ENCODE data around the gene KDM5A. TPM values are rescaled to one million over a fixed set of nuclear protein-coding genes. Genes with fewer than 3 reads are reported as not detected.

KDM5A gene
- total and polyA plus RNA-seq, 2 donors (not counting 1 experiment from before 2014, with no cell fraction given), result 24.4 to 54.5 TPM

DNA sequence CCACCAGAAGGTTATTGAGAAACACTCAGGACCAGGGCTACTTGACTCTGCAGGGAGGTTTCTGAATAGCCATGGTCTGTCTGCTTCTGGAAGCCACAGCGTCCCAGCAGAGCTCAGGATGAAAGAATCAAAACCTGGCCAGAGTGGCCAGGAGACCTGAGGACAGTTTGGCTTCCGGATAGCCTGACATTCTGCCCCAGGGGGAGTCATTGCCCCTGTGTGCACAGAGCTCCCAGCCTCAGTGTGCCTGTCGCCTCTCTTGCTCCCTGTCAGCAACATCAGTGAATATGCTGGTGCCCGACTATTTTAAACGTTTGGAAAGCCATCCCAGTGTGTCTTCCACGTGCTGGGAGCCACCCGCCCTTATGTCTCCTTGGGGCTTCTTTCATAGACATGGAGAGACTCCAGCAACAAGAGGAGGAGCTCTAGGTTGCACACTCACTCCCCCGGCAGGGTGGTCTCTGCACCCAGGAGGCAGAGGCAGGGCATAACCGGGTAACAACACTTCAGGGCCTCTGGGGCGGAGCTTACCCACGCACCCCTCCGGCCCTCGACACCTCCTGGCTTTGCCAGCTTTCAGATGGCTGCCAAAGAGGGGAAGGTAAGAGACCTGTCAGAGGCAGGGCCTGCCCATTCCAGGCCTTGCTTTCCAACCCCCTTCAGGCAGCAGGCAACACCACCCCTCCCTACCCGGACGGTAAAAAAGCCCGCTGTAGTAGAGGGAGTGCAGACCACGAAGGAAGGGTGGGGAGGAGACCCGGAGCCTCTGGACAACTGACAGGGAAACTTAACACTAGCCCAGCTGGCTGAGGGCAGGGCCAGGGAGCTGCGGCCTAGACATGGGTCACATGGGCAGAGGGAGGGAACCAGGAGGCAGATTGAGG is 156.1 kb downstream of the KDM5A start:
- Histone ChIP-seq H3K4me1 (ENCODE audit: control insufficient read depth, extremely low read depth, insufficient read depth, low read length) (no peaks in the 10 kb centered on the region), H3K36me3 (ENCODE audit: control insufficient read depth, insufficient read depth, low read length) (no peaks in the 10 kb centered on the region), H3K27ac (ENCODE audit: insufficient read depth, low read length) (no peak overlapping the region), H3K27me3 (ENCODE audit: control insufficient read depth, insufficient read depth, low read length) (peaks cover 14% of the 10 kb centered on the region), H2AFZ (ENCODE audit: low read length) (no peak overlapping the region), H3K4me3 (replicated peaks in 1 of 4; ENCODE audit: control extremely low read depth in 1 of 4, insufficient read depth in 1 of 4, low read depth in 3 of 4, low read length in 4 of 4) (no peak overlapping the region), H3K9me3 (ENCODE audit: control insufficient read depth, insufficient read depth, low read depth, low read length) (no peaks in the 10 kb centered on the region), H3K4me2 (ENCODE audit: extremely low read depth, insufficient read depth, low read length) (no peak overlapping the region), H3K79me2 (ENCODE audit: control insufficient read depth, insufficient read depth, low read length) (no peaks in the 10 kb centered on the region), H4K20me1 (ENCODE audit: control insufficient read depth, extremely low read depth, insufficient read depth, low read length) (no peaks in the 10 kb centered on the region), H3K9ac (ENCODE audit: insufficient read depth, low read length) (no peak overlapping the region)
- no peak for DNase-seq (ENCODE audit: low read depth in 2 of 2)
- TF ChIP-seq EZH2 (IDR thresholded peaks at IDR 0.05; ENCODE audit: low read length, missing control alignments), result no peak
- TF ChIP-seq, protein P1, sequence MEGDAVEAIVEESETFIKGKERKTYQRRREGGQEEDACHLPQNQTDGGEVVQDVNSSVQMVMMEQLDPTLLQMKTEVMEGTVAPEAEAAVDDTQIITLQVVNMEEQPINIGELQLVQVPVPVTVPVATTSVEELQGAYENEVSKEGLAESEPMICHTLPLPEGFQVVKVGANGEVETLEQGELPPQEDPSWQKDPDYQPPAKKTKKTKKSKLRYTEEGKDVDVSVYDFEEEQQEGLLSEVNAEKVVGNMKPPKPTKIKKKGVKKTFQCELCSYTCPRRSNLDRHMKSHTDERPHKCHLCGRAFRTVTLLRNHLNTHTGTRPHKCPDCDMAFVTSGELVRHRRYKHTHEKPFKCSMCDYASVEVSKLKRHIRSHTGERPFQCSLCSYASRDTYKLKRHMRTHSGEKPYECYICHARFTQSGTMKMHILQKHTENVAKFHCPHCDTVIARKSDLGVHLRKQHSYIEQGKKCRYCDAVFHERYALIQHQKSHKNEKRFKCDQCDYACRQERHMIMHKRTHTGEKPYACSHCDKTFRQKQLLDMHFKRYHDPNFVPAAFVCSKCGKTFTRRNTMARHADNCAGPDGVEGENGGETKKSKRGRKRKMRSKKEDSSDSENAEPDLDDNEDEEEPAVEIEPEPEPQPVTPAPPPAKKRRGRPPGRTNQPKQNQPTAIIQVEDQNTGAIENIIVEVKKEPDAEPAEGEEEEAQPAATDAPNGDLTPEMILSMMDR (conservative IDR thresholded peaks at IDR 0.05 in 1 of 2, IDR thresholded peaks at IDR 0.05 in 1 of 2; ENCODE audit: low read depth in 1 of 2, low read length in 2 of 2), result no peak

DNA sequence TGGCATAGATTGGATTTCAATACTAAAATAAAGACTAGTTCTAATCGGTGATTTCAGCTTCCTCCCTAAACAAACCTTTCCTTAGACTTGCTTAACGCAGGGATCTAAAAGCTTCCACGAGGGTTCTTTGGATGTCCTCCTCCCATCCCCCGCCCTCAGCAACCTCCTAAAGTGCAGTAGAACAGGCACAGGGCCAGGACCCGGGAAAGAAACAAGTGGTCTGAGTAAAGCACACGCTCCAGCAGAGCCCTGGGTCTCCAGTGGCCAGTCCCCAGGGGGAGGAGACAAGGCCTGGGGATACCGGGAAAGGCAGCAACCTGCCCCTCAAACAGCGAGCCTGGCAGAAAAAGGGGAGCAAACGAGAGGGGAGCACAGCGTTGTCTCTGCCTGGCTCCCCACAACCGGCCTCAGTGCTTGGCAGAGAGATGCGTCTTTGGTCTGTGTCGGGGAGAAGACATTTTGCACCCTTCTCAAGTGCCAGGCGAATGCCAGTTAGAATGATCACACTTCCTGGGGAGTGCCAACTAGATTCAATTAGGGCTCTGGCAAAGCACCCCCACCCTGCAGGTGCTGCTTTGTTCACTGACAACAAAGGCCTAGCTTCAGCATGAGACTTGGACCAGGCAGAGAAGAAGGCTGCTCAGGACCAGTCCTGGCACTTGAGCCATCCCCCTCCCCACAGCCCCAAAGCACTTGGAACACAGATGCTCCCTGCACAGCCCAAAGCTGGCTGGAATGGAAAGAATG is 158.0 kb downstream of the KDM5A start:
- no peak for DNase-seq (ENCODE audit: low read depth in 2 of 2)
- no peak overlapping the region for H3K4me3 ChIP-seq (replicated peaks in 1 of 4; ENCODE audit: control extremely low read depth in 1 of 4, insufficient read depth in 1 of 4, low read depth in 3 of 4, low read length in 4 of 4)

More for the DNA sequence above, 158.0 kb downstream of the KDM5A start:
- Histone ChIP-seq H3K79me2 (ENCODE audit: control insufficient read depth, insufficient read depth, low read length) (no peaks in the 10 kb centered on the region), H3K36me3 (ENCODE audit: control insufficient read depth, insufficient read depth, low read length) (no peaks in the 10 kb centered on the region), H4K20me1 (ENCODE audit: control insufficient read depth, extremely low read depth, insufficient read depth, low read length) (no peaks in the 10 kb centered on the region), H3K9ac (ENCODE audit: insufficient read depth, low read length) (no peak overlapping the region), H3K27ac (ENCODE audit: insufficient read depth, low read length) (no peak overlapping the region), H3K9me3 (ENCODE audit: control insufficient read depth, insufficient read depth, low read depth, low read length) (no peaks in the 10 kb centered on the region), H3K27me3 (ENCODE audit: control insufficient read depth, insufficient read depth, low read length) (peaks cover 17% of the 10 kb centered on the region), H3K4me2 (ENCODE audit: extremely low read depth, insufficient read depth, low read length) (no peak overlapping the region), H2AFZ (ENCODE audit: low read length) (no peak overlapping the region), H3K4me1 (ENCODE audit: control insufficient read depth, extremely low read depth, insufficient read depth, low read length) (no peaks in the 10 kb centered on the region)
- no peak for TF ChIP-seq EZH2 (IDR thresholded peaks at IDR 0.05; ENCODE audit: low read length, missing control alignments)
- TF ChIP-seq, protein P1 (conservative IDR thresholded peaks at IDR 0.05 in 1 of 2, IDR thresholded peaks at IDR 0.05 in 1 of 2; ENCODE audit: low read depth in 1 of 2, low read length in 2 of 2), result no peak

Other genes with a start within 250 kb of the KDM5A start
- under 0.01 TPM in 1 of 2 replicates, not detected in the other for gene SLC6A12, start 175.2 kb downstream of the KDM5A start, total RNA-seq
- not detected in 2 replicates for gene SLC6A12, start 175.2 kb downstream of the KDM5A start, polyA plus RNA-seq
- not detected in 2 replicates for gene SLC6A13, start 126.5 kb downstream of the KDM5A start, total RNA-seq
- not detected in 2 replicates for gene SLC6A13, start 126.5 kb downstream of the KDM5A start, polyA plus RNA-seq
- 4.4 and 6.8 TPM in 2 replicates for gene CCDC77, start 12.3 kb upstream of the KDM5A start, total RNA-seq
- gene CCDC77, start 12.3 kb upstream of the KDM5A start, polyA plus RNA-seq, result 8.8 and 8.9 TPM in 2 replicates
- not detected in 2 replicates for gene B4GALNT3, start 70.6 kb upstream of the KDM5A start, total RNA-seq
- gene B4GALNT3, start 70.6 kb upstream of the KDM5A start, polyA plus RNA-seq, result 0.05 TPM in 1 of 2 replicates, not detected in the other

Data from fibroblast of lung (primary cell).